Measurements from ENCODE around the gene IRS1. TPM values are rescaled to one million over a fixed set of nuclear protein-coding genes. Genes with fewer than 3 reads are reported as not detected.

Gene IRS1
- total and polyA plus RNA-seq, 8 donors = 13.3 to 43.5 (median 34.7) TPM

DNA sequence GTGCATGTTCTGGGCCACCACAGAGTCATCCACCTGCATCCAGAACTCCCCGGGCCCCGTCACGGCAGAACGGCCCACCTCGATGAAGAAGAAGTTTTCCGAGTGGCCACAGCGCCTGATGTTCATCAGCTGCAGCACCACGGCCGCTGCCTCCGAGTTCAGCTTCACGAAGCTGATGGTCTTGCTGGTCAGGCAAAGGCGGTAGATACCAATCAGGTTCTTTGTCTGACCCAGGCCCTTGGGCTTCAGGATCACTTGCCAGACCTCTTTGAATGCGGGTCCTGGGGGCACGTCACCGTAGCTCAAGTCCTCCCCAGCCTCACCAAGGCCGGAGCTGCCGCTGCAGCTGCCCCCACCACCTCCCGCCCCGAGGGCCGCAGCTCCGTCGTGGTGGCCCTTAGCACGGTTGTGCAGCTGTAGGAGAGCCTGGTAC is 1.6 kb downstream of the IRS1 start:
- Histone ChIP-seq H3K27ac (peak overlapping the region; percentile 76 to 91), H3K27me3 (peaks cover 0 to 60% of the 10 kb centered on the region in 2 donors), H3K4me3 (peak overlapping the region; percentile 57 to 68), H3K4me1 (peaks cover 16 to 54% of the 10 kb centered on the region in 2 donors), H3K36me3 (no peaks in the 10 kb centered on the region), H3K9me3 (no peaks in the 10 kb centered on the region)
- DNase-seq = no peak
- no peak for ATAC-seq
- intact Hi-C loops (cut with DNase I) = loop anchor here in 1 of 2 donors (10.0 kb wide), 2 partner anchors 143 to 583 kb away; no protein-coding TSS in a partner anchor
- TF ChIP-seq, protein P1, sequence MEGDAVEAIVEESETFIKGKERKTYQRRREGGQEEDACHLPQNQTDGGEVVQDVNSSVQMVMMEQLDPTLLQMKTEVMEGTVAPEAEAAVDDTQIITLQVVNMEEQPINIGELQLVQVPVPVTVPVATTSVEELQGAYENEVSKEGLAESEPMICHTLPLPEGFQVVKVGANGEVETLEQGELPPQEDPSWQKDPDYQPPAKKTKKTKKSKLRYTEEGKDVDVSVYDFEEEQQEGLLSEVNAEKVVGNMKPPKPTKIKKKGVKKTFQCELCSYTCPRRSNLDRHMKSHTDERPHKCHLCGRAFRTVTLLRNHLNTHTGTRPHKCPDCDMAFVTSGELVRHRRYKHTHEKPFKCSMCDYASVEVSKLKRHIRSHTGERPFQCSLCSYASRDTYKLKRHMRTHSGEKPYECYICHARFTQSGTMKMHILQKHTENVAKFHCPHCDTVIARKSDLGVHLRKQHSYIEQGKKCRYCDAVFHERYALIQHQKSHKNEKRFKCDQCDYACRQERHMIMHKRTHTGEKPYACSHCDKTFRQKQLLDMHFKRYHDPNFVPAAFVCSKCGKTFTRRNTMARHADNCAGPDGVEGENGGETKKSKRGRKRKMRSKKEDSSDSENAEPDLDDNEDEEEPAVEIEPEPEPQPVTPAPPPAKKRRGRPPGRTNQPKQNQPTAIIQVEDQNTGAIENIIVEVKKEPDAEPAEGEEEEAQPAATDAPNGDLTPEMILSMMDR (IDR thresholded peaks at IDR 0.05) = no peak

DNA sequence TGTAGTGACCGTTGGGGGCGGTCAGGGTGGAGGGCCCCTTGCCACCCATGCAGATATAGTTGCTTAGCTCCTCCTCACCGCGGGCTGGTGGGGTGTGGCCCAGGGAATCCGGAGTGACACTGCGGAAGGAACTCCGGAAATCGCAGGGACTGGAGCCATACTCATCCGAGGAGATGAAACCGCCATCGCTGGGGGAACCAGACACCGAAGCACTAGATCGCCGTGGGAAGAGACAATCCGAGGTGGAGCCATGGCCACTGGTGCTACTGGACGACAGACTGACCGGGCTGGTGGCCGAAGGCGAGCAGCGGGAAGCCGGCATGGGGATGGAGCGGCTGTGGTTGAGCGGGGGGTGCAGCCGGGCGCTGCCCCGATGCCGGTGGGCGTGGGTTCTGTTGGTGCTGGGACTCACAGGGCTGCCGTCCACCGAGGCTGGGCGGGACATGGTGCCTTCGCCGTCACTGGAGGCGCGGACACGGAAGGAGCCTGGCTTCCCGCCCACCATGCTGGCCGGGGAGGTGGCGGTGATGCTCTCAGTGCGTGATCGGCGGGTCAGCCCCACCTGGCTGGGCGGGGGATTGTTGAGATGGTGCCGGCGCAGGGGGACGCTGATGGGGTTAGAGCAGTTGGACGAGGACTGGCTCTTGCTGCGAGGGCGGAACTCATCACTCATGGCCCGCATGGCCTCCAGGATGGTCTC is 2.2 kb downstream of the IRS1 start:
- intact Hi-C loops (cut with DNase I) = loop anchor here in 1 of 2 donors (10.0 kb wide), 2 partner anchors 143 to 583 kb away; no protein-coding TSS in a partner anchor
- H3K4me1 ChIP-seq = peaks cover 16 to 58% of the 10 kb centered on the region in 2 donors
- no peak for ATAC-seq

DNA sequence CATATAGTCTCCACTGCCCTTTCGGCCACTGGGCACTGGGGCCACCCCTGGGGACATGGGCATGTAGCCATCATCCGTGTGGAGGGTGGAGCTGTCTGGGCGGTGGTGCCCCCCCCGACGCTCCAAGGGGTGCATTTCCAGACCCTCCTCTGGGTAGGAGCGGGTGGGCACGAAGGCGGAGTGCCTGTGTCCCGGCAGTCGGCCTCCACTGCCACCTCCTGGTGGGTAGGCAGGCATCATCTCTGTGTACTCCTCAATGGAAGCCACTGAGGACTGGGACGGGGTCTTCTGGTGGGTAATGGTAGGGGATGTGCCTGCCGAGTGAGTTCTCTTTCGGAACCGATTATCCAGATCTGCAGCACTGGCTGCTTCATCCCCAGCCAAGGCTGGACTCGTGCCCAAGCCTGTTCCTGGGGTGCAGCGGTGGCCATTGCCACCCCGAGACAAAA is 2.8 kb downstream of the IRS1 start:
- intact Hi-C loops (cut with DNase I) = loop anchor here in 1 of 2 donors (10.0 kb wide), 2 partner anchors 142 to 582 kb away; no protein-coding TSS in a partner anchor
- TF ChIP-seq, protein P1 (IDR thresholded peaks at IDR 0.05) = peak; percentile 15 to 47
- DNase-seq = peak in 3 of 4 donors; percentile 40 to 83 (median 50)
- Histone ChIP-seq H3K4me1 (peaks cover 16 to 60% of the 10 kb centered on the region in 2 donors), H3K27me3 (peaks cover 0 to 55% of the 10 kb centered on the region in 2 donors), H3K27ac (peak overlapping the region; percentile 76 to 91), H3K4me3 (peak overlapping the region; percentile 57 to 68), H3K36me3 (no peaks in the 10 kb centered on the region), H3K9me3 (no peaks in the 10 kb centered on the region)
- ATAC-seq = no peak

More for the DNA sequence above, 2.2 kb downstream of the IRS1 start:
- Histone ChIP-seq H3K36me3 (no peaks in the 10 kb centered on the region), H3K27me3 (peaks cover 0 to 60% of the 10 kb centered on the region in 2 donors), H3K9me3 (no peaks in the 10 kb centered on the region), H3K4me3 (peak overlapping the region; percentile 57 to 68), H3K27ac (peak overlapping the region; percentile 76 to 91)
- TF ChIP-seq, protein P1 (IDR thresholded peaks at IDR 0.05) = no peak
- peak in 3 of 4 donors; percentile 19 to 80 (median 34) for DNase-seq

DNA sequence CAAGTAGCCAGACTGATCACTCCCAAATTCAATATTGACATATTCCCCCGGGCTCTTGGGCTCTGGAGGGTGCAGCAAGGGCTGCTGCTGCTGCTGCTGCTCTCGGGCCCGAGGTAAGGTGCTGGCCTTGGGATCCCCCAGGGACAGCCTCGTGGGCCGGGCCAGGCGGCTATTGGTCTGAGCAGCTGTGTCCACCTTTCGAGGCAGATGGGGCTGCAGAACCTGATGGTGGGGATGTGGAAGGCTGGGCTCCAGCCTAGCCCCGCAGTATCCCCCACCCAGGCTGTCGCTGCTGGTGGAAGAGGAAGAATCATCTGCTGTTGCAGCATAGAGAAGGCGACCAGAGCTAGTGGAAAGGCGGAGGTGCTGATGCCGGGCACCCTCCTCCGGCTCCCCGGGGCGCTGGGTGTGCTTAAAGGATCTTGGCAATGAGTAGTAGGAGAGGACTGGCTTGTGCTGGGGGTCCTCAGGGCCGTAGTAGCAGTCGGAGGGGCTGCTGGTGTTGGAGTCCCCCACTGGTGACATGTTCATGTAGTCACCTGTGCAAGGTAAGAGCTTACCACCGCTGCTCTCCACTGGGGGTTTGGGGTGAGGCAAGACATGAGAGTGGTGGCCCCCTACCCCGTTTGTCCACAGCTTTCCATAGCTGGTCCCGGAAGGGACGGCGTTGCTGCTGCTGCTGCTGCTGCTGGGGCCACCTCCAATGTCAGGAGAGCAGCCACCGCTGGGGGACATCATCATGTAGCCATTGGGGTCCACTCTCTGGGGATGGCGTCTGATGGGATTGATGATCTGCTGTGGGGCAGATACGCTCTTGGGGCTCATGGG is 3.4 kb downstream of the IRS1 start:
- Histone ChIP-seq H3K9me3 (no peaks in the 10 kb centered on the region), H3K27ac (peak overlapping the region; percentile 76 to 91), H3K4me3 (peak overlapping the region; percentile 57 to 68), H3K27me3 (peaks cover 0 to 48% of the 10 kb centered on the region in 2 donors), H3K4me1 (peaks cover 16 to 54% of the 10 kb centered on the region in 2 donors), H3K36me3 (no peaks in the 10 kb centered on the region)
- ATAC-seq = no peak
- peak in 1 of 4 donors; percentile 72 for DNase-seq
- TF ChIP-seq, protein P1 (IDR thresholded peaks at IDR 0.05) = no peak
- intact Hi-C loops (cut with DNase I) = loop anchor here in 1 of 2 donors (10.0 kb wide), 2 partner anchors 141 to 581 kb away; no protein-coding TSS in a partner anchor
